GM12878 (cell line): Measurements from ENCODE around the gene PATJ. TPM values are rescaled to one million over a fixed set of nuclear protein-coding genes. Genes with fewer than 3 reads are reported as not detected.

ENCODE experiments used
- ATAC-seq: fragments of 200-7000 bp; cut with Tn5 transposase; 3 replicates; pipeline ENCODE4 v1.9.1; 2020; ENCODE audit warnings: mild to moderate bottlenecking, moderate library complexity
- BruUV-seq: library from RNA; stranded (reverse); fragments of 400-500 nt; replicated peaks from 2 replicates; lab custom pipeline; 2021; lab: Mats Ljungman, UMichigan
- CTCF ChIA-PET: fragments of 300-600 bp; sonication (Branson Sonifier 250); formaldehyde crosslinking; extraction: SDS; loops from one replicate; lab custom pipeline; 2021; ENCODE audit warnings: inconsistent platforms; lab: Yijun Ruan, JAX
- POLR2A ChIA-PET: fragments of 350-600 bp; formaldehyde crosslinking; extraction: SDS; loops from one replicate; lab custom pipeline; 2021; ENCODE audit warnings: inconsistent platforms; lab: Charles Lee
- RAD21 ChIA-PET: fragments of 300-600 bp; sonication (Branson Sonifier 250); formaldehyde crosslinking; loops from one replicate; lab custom pipeline; 2023; ENCODE audit warnings: antibody characterized with exemption; ENCODE audit not compliant: unreplicated experiment; lab: Charles Lee
- SMC1A ChIA-PET: fragments of 300-600 bp; sonication (Branson Sonifier 250); formaldehyde crosslinking; loops from one replicate; lab custom pipeline; 2023; ENCODE audit not compliant: unreplicated experiment, uncharacterized antibody; lab: Charles Lee
- DNase-seq: peaks from one replicate; pipeline ENCODE4 v3.0.0-alpha.2; 2011; ENCODE audit warnings: low read depth, low spot score
- FAIRE-seq: peaks from 3 replicates; lab custom pipeline; 2011; peaks lifted over from hg19 to GRCh38; lab: Jason Lieb, UNC
- H2AFZ ChIP-seq: 2 replicates; pipeline ENCODE4 v1.6.0; 2011; ENCODE audit warnings: low read depth, low read length, control low read depth; ENCODE audit not compliant: control insufficient read depth
- H3K27ac ChIP-seq: 2 replicates; pipeline ENCODE4 v1.5.1; 2011; ENCODE audit warnings: control low read depth; ENCODE audit not compliant: control insufficient read depth, insufficient read depth
- H3K27me3 ChIP-seq, 2 experiments: replicated peaks in 1 of 2; 2 replicates each; pipeline versions ENCODE4 v1.6.0 to v1.6.1; 2011; ENCODE audit warnings: low read length in 1 of 2; ENCODE audit not compliant: control insufficient read depth in 2 of 2, insufficient read depth in 2 of 2
- H3K36me3 ChIP-seq, 2 experiments: 2 replicates each; pipeline ENCODE4 v1.5.1; 2011; ENCODE audit warnings: low read length in 1 of 2; ENCODE audit not compliant: control insufficient read depth in 2 of 2, insufficient read depth in 2 of 2
- H3K4me1 ChIP-seq: 2 replicates; pipeline ENCODE4 v1.6.1; 2011; ENCODE audit warnings: mild to moderate bottlenecking, low read length, moderate library complexity, mixed read lengths; ENCODE audit not compliant: control insufficient read depth, insufficient read depth
- H3K4me2 ChIP-seq: 2 replicates; pipeline ENCODE4 v1.6.0; 2011; ENCODE audit warnings: control low read depth; ENCODE audit not compliant: control insufficient read depth, insufficient read depth
- H3K4me3 ChIP-seq: fragments of 200-600 bp; sonication (generic); 2 replicates; pipeline ENCODE4 v1.5.1; 2016
- H3K79me2 ChIP-seq: 2 replicates; pipeline ENCODE4 v1.6.0; 2011; ENCODE audit warnings: low read length; ENCODE audit not compliant: control insufficient read depth, insufficient read depth
- H3K9ac ChIP-seq: 2 replicates; pipeline ENCODE4 v1.8.0; 2011; ENCODE audit warnings: low read length, control low read depth, mixed read lengths; ENCODE audit not compliant: control insufficient read depth, insufficient read depth
- H3K9me3 ChIP-seq: replicated peaks from 3 replicates; pipeline ENCODE4 v1.5.1; 2011; ENCODE audit warnings: mild to moderate bottlenecking, low read length; ENCODE audit not compliant: control insufficient read depth, insufficient read depth
- H4K20me1 ChIP-seq: 2 replicates; pipeline ENCODE4 v1.6.0; 2011; ENCODE audit not compliant: control insufficient read depth, insufficient read depth
- CEBPB ChIP-seq, 2 experiments: fragments of 150-350 bp in 1 of 2; IDR thresholded peaks; 2 replicates each; pipeline ENCODE4 v1.6.1; 2012 to 2014; ENCODE audit warnings: low read depth in 2 of 2, low read length in 2 of 2, borderline replicate concordance in 1 of 2, inconsistent platforms in 1 of 2
- MLLT1 ChIP-seq: fragments of 450-650 bp; IDR thresholded peaks from 2 replicates; pipeline ENCODE4 v1.6.1; 2016; ENCODE audit warnings: mild to moderate bottlenecking
- NFYA ChIP-seq: IDR thresholded peaks from 2 replicates; pipeline ENCODE4 v1.6.1; 2011; ENCODE audit warnings: low read depth, mild to moderate bottlenecking, low read length, improper control_type of control experiment, borderline replicate concordance
- PBX3 ChIP-seq: IDR thresholded peaks from 2 replicates; pipeline ENCODE4 v1.6.1; 2011; ENCODE audit warnings: mild to moderate bottlenecking, low read depth, low read length, moderate library complexity; ENCODE audit not compliant: insufficient replicate concordance
- TCF12 ChIP-seq: IDR thresholded peaks from 2 replicates; pipeline ENCODE4 v1.6.1; 2011; ENCODE audit warnings: low read depth, mild to moderate bottlenecking, low read length
- YY1 ChIP-seq: IDR thresholded peaks from 2 replicates; pipeline ENCODE4 v1.6.1; 2011; ENCODE audit warnings: low read depth, mild to moderate bottlenecking, low read length
- WGBS: methylation state at CpG from one replicate; pipeline ENCODE4 v1.1.6; 2016; ENCODE audit warnings: low lambda C conversion rate; ENCODE audit not compliant: insufficient replicate concordance, insufficient coverage; ENCODE audit errors: missing lambda C conversion rate; 5-methylcytosine and 5-hydroxymethylcytosine counted together
- in situ Hi-C: fragments of 300-500 bp; cut with MboI; formaldehyde crosslinking; loops from 9 replicates; pipeline ENCODE4 v1.14.3; 2018; ENCODE audit warnings: mixed read lengths
- intact Hi-C: fragments of 100-400 bp; cut with micrococcal nuclease; formaldehyde crosslinking; loops from one replicate; pipeline ENCODE4 v1.14.2; 2022; ENCODE audit not compliant: unreplicated experiment
- polyA plus RNA-seq, 11 experiments: library from polyadenylated mRNA; depleted of rRNA in 4 of 11; unstranded in 6 of 11; stranded (reverse) in 5 of 11; fragments of >200 nt; fragmentation: Nextera tagmentation in 4 of 11; fragmentation: Illumina TruSeq in 1 of 11; extraction: Ambion mirVana in 4 of 11; extraction: Trizol in 1 of 11; gene quantifications; 1 replicate in 1 of 11; 2 replicates in 10 of 11; pipeline versions ENCODE4 v1.2.1 to v1.2.3, GENCODE V29; 2011 to 2016; ENCODE audit warnings: inconsistent platforms in 2 of 11, missing spikeins in 2 of 11, low read depth in 1 of 11
- total RNA-seq, 4 experiments: library from RNA; depleted of rRNA in 3 of 4; stranded (reverse); fragments of >200 nt in 3 of 4; fragmentation: Illumina TruSeq in 1 of 4; extraction: Trizol in 1 of 4; gene quantifications; 2 replicates each; pipeline versions ENCODE4 v1.2.1 to v1.2.3, GENCODE V29; 2013 to 2021

Gene PATJ
- total and polyA plus RNA-seq, 10 of the 15 experiments (the other 5 are each of a cell fraction or from before 2014, with no cell fraction given): 2.8 to 13.9 (median 6.9) TPM

GRCh38 chr1:61935516-61935915 is 193.2 kb downstream of the PATJ start (continued):
- TF ChIP-seq YY1: no peak
- no peak for TF ChIP-seq MLLT1
- TF ChIP-seq CEBPB (IDR thresholded peaks at IDR 0.05; ENCODE audit: borderline replicate concordance in 1 of 2, low read depth in 2 of 2, low read length in 2 of 2): no peak

GRCh38 chr1:61936839-61937238 is 194.6 kb downstream of the PATJ start:
- ChIA-PET SMC1A (no interaction called here), CTCF (interaction anchor here (1.0 kb wide), 1 partner anchor 14 kb away, joined by 3 read pairs; no protein-coding TSS in a partner anchor), POLR2A (no interaction called here), RAD21 (no interaction called here)
- Histone ChIP-seq H3K27ac (no peak overlapping the region), H3K27me3 (no peaks in the 10 kb centered on the region), H3K9me3 (no peaks in the 10 kb centered on the region), H3K4me1 (no peaks in the 10 kb centered on the region), H3K36me3 (no peaks in the 10 kb centered on the region), H3K4me3 (no peak overlapping the region), H4K20me1 (no peaks in the 10 kb centered on the region), H2AFZ (no peak overlapping the region), H3K4me2 (no peak overlapping the region), H3K79me2 (no peaks in the 10 kb centered on the region), H3K9ac (no peak overlapping the region)
- no TSS peak for BruUV-seq
- intact Hi-C loops: loop anchor here (10.0 kb wide), 1 partner anchor 58 kb away; no protein-coding TSS in a partner anchor
- FAIRE-seq (no peak), ATAC-seq (no peak), DNase-seq (no peak)
- in situ Hi-C loops: no loop called here
- WGBS: 71% methylated on average over 5 of the region's 5 CpGs
- TF ChIP-seq TCF12 (no peak), NFYA (no peak), PBX3 (no peak)
